C4-2B (cell line): ENCODE measurements around the gene GNG2.

Source experiments
- ZFX ChIP-seq: fragments of 450-650 bp; IDR thresholded peaks from 2 replicates; pipeline ENCODE4 v1.6.1; 2017
- TF ChIP-seq, protein P1 (sequence below): fragments of 450-650 bp; conservative IDR thresholded peaks from 2 replicates; pipeline ENCODE4 v1.5.1; 2017; ENCODE audit warnings: mild to moderate bottlenecking

DNA sequence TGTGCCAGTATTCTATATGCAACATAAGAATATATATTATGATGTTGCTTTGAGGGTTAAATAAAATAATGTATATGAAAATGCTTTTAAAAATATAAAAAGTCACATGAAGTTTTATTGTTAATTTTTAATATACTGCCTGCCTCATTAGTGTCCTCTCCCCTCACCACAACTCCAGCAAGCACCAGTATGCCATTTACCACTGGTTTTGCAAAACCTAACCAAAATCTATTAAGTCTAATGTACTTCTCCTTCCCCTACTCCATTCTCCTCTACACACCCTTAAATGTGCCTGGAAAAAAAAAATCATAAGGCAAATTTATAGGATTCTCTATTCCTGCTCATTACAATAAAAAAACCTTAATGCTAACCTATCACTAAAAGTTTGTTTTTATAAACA lies 24.0 kb upstream of the GNG2 start:
- TF ChIP-seq, protein P1, sequence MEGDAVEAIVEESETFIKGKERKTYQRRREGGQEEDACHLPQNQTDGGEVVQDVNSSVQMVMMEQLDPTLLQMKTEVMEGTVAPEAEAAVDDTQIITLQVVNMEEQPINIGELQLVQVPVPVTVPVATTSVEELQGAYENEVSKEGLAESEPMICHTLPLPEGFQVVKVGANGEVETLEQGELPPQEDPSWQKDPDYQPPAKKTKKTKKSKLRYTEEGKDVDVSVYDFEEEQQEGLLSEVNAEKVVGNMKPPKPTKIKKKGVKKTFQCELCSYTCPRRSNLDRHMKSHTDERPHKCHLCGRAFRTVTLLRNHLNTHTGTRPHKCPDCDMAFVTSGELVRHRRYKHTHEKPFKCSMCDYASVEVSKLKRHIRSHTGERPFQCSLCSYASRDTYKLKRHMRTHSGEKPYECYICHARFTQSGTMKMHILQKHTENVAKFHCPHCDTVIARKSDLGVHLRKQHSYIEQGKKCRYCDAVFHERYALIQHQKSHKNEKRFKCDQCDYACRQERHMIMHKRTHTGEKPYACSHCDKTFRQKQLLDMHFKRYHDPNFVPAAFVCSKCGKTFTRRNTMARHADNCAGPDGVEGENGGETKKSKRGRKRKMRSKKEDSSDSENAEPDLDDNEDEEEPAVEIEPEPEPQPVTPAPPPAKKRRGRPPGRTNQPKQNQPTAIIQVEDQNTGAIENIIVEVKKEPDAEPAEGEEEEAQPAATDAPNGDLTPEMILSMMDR, result no peak
- no peak for TF ChIP-seq ZFX
